H1 (cell line): ENCODE results near the gene CROCC. TPM values are rescaled to one million over a fixed set of nuclear protein-coding genes. Genes with fewer than 3 reads are reported as not detected.

Experiments
- CHD2 ChIP-seq: IDR thresholded peaks from 2 replicates; pipeline ENCODE4 v1.6.1; 2012; ENCODE audit warnings: low read length, improper control_type of control experiment
- HDAC2 ChIP-seq, 2 experiments: fragments of 300-600 bp in 1 of 2; sonication (generic) in 1 of 2; IDR thresholded peaks; 2 replicates each; pipeline ENCODE4 v1.6.1; 2011 to 2012; ENCODE audit warnings: low read depth in 2 of 2, low read length in 2 of 2, mild to moderate bottlenecking in 2 of 2, moderate library complexity in 2 of 2, borderline replicate concordance in 1 of 2, inconsistent platforms in 1 of 2
- MAFK ChIP-seq: IDR thresholded peaks from 2 replicates; pipeline ENCODE4 v1.6.1; 2012; ENCODE audit warnings: low read depth, mild to moderate bottlenecking, improper control_type of control experiment, low read length
- RBBP5 ChIP-seq: IDR thresholded peaks from 2 replicates; pipeline ENCODE4 v1.7.1; 2012; ENCODE audit warnings: low read depth, mild to moderate bottlenecking, inconsistent platforms, low read length, moderate library complexity, borderline replicate concordance
- SIN3A ChIP-seq, 2 experiments: IDR thresholded peaks in 1 of 2; conservative IDR thresholded peaks in 1 of 2; 2 replicates each; pipeline ENCODE4 v1.6.1; 2011 to 2012; ENCODE audit warnings: low read length in 2 of 2, improper control_type of control experiment in 1 of 2, low read depth in 1 of 2, mild to moderate bottlenecking in 1 of 2
- SIX5 ChIP-seq: IDR thresholded peaks from 2 replicates; pipeline ENCODE4 v1.6.1; 2011; ENCODE audit warnings: mild to moderate bottlenecking, low read depth, low read length
- SP2 ChIP-seq: IDR thresholded peaks from 2 replicates; pipeline ENCODE4 v1.6.1; 2012; ENCODE audit warnings: mild to moderate bottlenecking, low read length, inconsistent platforms
- SUZ12 ChIP-seq: fragments of 200-600 bp; sonication (generic); IDR thresholded peaks from 2 replicates; pipeline ENCODE4 v1.6.1; 2012; ENCODE audit warnings: mild to moderate bottlenecking, inconsistent platforms, low read length, moderate library complexity, mixed read lengths
- YY1 ChIP-seq: IDR thresholded peaks from 2 replicates; pipeline ENCODE4 v1.6.1; 2011; ENCODE audit warnings: low read depth, mild to moderate bottlenecking, low read length
- polyA plus RNA-seq, 7 experiments: library from polyadenylated mRNA; depleted of rRNA in 3 of 7; stranded (reverse) in 5 of 7; unstranded in 2 of 7; fragments of >200 nt in 5 of 7; fragments of 200-250 nt in 2 of 7; gene quantifications; 1 replicate in 5 of 7; 2 replicates in 1 of 7; 4 replicates in 1 of 7; pipeline versions ENCODE4 v1.2.1 to v1.2.3, GENCODE V29; 2011 to 2013; ENCODE audit warnings: missing spikeins in 2 of 7, mixed read lengths in 2 of 7
- total RNA-seq: library from RNA; stranded (reverse); fragmentation: NEBNext Ultra II Directional; extraction: Animal tissue kit (Norgen Biotek cat#: 25700); gene quantifications from 2 replicates; pipeline ENCODE4 v1.2.1, GENCODE V29; 2021
- TF ChIP-seq, protein P1 (sequence below): fragments of 300-600 bp; sonication (generic); IDR thresholded peaks from 2 replicates; pipeline ENCODE4 v1.7.1; 2012; ENCODE audit warnings: low read length, moderate library complexity, mild to moderate bottlenecking, inconsistent platforms; ENCODE audit not compliant: insufficient replicate concordance

Gene CROCC
- total and polyA plus RNA-seq, 2 of the 8 experiments (the other 6 are each of a cell fraction or from before 2014, with no cell fraction given), result 12.1 to 39.5 TPM

DNA sequence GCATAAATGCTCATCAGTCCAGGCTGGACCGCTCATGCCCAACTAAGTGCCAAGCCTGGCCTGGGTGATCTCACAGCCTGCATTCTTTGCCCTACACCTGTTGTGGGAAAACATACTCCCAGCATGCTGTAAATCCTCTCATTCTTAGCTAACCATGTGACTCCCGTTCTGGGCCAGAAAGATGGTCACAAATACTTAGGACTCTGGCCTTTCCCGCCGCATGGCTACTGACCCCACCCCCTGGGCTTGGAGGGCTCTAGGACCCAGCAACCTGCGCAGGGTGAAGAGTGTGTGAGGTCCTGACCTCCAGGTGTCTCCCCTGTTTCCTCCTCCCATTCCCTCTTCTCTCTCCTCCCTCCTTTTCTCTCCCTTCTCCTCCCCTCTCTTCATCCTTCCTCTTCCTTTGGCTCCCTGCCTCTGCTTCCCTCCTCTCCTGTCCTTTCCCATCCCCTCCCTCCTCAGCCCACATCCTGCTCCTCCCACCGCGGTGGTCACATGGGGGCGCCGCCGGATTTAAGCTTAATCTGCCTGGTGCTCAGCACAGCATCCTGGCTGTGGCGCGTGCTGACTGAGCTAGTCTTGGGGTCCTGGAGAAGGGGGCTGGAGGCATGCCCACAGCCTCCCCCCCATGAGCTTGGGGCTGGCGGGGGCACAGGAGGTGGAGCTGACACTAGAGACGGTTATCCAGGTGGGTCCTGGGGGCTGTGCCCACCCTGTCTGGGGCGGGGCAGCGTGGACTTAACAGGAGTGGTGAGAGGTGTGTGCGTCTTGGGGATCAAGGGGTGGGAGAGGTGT lies at the start of gene CROCC (continued):
- TF ChIP-seq SIX5 (no peak), CHD2 (no peak), HDAC2 (IDR thresholded peaks at IDR 0.05; ENCODE audit: borderline replicate concordance in 1 of 2, low read depth in 2 of 2, low read length in 2 of 2) (no peak), RBBP5 (0 out of 2 replicates have a peak, but pooled peaks have one; percentile 48), YY1 (peak; percentile 72; the same call in 1 of the 2 replicates), SUZ12 (no peak), SP2 (no peak), MAFK (no peak), SIN3A (conservative IDR thresholded peaks at IDR 0.05 in 1 of 2, IDR thresholded peaks at IDR 0.05 in 1 of 2; ENCODE audit: low read depth in 1 of 2, low read length in 2 of 2) (peak in 1 of 2 experiments; percentile 77; a peak in 1 of 4 replicates)
- TF ChIP-seq, protein P1, sequence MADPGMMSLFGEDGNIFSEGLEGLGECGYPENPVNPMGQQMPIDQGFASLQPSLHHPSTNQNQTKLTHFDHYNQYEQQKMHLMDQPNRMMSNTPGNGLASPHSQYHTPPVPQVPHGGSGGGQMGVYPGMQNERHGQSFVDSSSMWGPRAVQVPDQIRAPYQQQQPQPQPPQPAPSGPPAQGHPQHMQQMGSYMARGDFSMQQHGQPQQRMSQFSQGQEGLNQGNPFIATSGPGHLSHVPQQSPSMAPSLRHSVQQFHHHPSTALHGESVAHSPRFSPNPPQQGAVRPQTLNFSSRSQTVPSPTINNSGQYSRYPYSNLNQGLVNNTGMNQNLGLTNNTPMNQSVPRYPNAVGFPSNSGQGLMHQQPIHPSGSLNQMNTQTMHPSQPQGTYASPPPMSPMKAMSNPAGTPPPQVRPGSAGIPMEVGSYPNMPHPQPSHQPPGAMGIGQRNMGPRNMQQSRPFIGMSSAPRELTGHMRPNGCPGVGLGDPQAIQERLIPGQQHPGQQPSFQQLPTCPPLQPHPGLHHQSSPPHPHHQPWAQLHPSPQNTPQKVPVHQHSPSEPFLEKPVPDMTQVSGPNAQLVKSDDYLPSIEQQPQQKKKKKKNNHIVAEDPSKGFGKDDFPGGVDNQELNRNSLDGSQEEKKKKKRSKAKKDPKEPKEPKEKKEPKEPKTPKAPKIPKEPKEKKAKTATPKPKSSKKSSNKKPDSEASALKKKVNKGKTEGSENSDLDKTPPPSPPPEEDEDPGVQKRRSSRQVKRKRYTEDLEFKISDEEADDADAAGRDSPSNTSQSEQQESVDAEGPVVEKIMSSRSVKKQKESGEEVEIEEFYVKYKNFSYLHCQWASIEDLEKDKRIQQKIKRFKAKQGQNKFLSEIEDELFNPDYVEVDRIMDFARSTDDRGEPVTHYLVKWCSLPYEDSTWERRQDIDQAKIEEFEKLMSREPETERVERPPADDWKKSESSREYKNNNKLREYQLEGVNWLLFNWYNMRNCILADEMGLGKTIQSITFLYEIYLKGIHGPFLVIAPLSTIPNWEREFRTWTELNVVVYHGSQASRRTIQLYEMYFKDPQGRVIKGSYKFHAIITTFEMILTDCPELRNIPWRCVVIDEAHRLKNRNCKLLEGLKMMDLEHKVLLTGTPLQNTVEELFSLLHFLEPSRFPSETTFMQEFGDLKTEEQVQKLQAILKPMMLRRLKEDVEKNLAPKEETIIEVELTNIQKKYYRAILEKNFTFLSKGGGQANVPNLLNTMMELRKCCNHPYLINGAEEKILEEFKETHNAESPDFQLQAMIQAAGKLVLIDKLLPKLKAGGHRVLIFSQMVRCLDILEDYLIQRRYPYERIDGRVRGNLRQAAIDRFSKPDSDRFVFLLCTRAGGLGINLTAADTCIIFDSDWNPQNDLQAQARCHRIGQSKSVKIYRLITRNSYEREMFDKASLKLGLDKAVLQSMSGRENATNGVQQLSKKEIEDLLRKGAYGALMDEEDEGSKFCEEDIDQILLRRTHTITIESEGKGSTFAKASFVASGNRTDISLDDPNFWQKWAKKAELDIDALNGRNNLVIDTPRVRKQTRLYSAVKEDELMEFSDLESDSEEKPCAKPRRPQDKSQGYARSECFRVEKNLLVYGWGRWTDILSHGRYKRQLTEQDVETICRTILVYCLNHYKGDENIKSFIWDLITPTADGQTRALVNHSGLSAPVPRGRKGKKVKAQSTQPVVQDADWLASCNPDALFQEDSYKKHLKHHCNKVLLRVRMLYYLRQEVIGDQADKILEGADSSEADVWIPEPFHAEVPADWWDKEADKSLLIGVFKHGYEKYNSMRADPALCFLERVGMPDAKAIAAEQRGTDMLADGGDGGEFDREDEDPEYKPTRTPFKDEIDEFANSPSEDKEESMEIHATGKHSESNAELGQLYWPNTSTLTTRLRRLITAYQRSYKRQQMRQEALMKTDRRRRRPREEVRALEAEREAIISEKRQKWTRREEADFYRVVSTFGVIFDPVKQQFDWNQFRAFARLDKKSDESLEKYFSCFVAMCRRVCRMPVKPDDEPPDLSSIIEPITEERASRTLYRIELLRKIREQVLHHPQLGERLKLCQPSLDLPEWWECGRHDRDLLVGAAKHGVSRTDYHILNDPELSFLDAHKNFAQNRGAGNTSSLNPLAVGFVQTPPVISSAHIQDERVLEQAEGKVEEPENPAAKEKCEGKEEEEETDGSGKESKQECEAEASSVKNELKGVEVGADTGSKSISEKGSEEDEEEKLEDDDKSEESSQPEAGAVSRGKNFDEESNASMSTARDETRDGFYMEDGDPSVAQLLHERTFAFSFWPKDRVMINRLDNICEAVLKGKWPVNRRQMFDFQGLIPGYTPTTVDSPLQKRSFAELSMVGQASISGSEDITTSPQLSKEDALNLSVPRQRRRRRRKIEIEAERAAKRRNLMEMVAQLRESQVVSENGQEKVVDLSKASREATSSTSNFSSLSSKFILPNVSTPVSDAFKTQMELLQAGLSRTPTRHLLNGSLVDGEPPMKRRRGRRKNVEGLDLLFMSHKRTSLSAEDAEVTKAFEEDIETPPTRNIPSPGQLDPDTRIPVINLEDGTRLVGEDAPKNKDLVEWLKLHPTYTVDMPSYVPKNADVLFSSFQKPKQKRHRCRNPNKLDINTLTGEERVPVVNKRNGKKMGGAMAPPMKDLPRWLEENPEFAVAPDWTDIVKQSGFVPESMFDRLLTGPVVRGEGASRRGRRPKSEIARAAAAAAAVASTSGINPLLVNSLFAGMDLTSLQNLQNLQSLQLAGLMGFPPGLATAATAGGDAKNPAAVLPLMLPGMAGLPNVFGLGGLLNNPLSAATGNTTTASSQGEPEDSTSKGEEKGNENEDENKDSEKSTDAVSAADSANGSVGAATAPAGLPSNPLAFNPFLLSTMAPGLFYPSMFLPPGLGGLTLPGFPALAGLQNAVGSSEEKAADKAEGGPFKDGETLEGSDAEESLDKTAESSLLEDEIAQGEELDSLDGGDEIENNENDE, result no peak
